NT2/D1 (cell line): ENCODE data around the gene ARL15.

ENCODE experiments used
- DNase-seq: peaks from one replicate; pipeline ENCODE4 v3.0.0-alpha.2; 2011; ENCODE audit warnings: low read depth, low spot score
- H3K27me3 ChIP-seq: 2 replicates; pipeline ENCODE4 v1.6.0; 2011; ENCODE audit warnings: mild to moderate bottlenecking; ENCODE audit not compliant: insufficient read length, insufficient read depth
- H3K36me3 ChIP-seq: 2 replicates; pipeline ENCODE4 v1.6.1; 2011; ENCODE audit warnings: mild to moderate bottlenecking, low read length, mixed read lengths; ENCODE audit not compliant: insufficient read depth, insufficient read length
- H3K4me1 ChIP-seq: 2 replicates; pipeline ENCODE4 v1.5.1; 2011; ENCODE audit not compliant: insufficient read depth, insufficient read length
- H3K4me3 ChIP-seq: 2 replicates; pipeline ENCODE4 v1.5.1; 2011; ENCODE audit warnings: low read depth; ENCODE audit not compliant: insufficient read length
- H3K9ac ChIP-seq: 2 replicates; pipeline ENCODE4 v1.6.0; 2011; ENCODE audit warnings: low read depth; ENCODE audit not compliant: insufficient read length
- H3K9me3 ChIP-seq: 2 replicates; pipeline ENCODE4 v1.5.1; 2011; ENCODE audit warnings: mild to moderate bottlenecking, low read length; ENCODE audit not compliant: insufficient read depth
- SUZ12 ChIP-seq: IDR thresholded peaks from 2 replicates; pipeline ENCODE4 v1.6.1; 2011; ENCODE audit not compliant: insufficient read length, insufficient read depth; ENCODE audit errors: extremely low read depth
- YY1 ChIP-seq: IDR thresholded peaks from 2 replicates; pipeline ENCODE4 v1.6.1; 2011; ENCODE audit not compliant: insufficient read length, insufficient read depth
- ZNF274 ChIP-seq: IDR thresholded peaks from 2 replicates; pipeline ENCODE4 v1.6.1; 2011; ENCODE audit warnings: mild to moderate bottlenecking, low read depth, low read length

ARL15 gene

GRCh38 chr5:54212331-54212730 lies 98.0 kb downstream of the ARL15 start:
- H3K36me3 ChIP-seq = no peaks in the 10 kb centered on the region
- TF ChIP-seq YY1 = no peak

GRCh38 chr5:54211912-54212311 lies 98.5 kb downstream of the ARL15 start:
- Histone ChIP-seq H3K4me1 (no peaks in the 10 kb centered on the region), H3K4me3 (no peak overlapping the region), H3K9ac (no peak overlapping the region), H3K36me3 (no peaks in the 10 kb centered on the region), H3K27me3 (no peaks in the 10 kb centered on the region), H3K9me3 (no peaks in the 10 kb centered on the region)
- DNase-seq = no peak
- TF ChIP-seq YY1 = no peak
- TF ChIP-seq SUZ12 = no peak
- TF ChIP-seq ZNF274 = no peak

More at GRCh38 chr5:54212331-54212730, 98.0 kb downstream of the ARL15 start:
- Histone ChIP-seq H3K9me3 (no peaks in the 10 kb centered on the region), H3K27me3 (no peaks in the 10 kb centered on the region), H3K4me1 (no peaks in the 10 kb centered on the region), H3K9ac (no peak overlapping the region), H3K4me3 (no peak overlapping the region)
- DNase-seq = no peak

- H3K9ac ChIP-seq = no peak overlapping the region
- TF ChIP-seq ZNF274 = no peak
- TF ChIP-seq SUZ12 = no peak
- TF ChIP-seq YY1 = no peak
Observed at GRCh38 chr5:54207566-54207965, 102.8 kb downstream of the ARL15 start.

GRCh38 chr5:54206580-54207229 lies 103.7 kb downstream of the ARL15 start:
- DNase-seq = no peak
- H3K27me3 ChIP-seq = no peaks in the 10 kb centered on the region
- no peak overlapping the region for H3K9ac ChIP-seq
- no peak for TF ChIP-seq YY1
- no peak for TF ChIP-seq SUZ12
- TF ChIP-seq ZNF274 = no peak
- H3K4me1 ChIP-seq = no peaks in the 10 kb centered on the region
- no peak overlapping the region for H3K4me3 ChIP-seq
- peaks cover 10% of the 10 kb centered on the region for H3K9me3 ChIP-seq
- H3K36me3 ChIP-seq = no peaks in the 10 kb centered on the region

More at GRCh38 chr5:54207566-54207965, 102.8 kb downstream of the ARL15 start:
- H3K36me3 ChIP-seq = no peaks in the 10 kb centered on the region
- H3K4me1 ChIP-seq = no peaks in the 10 kb centered on the region
- no peaks in the 10 kb centered on the region for H3K27me3 ChIP-seq
- peaks cover 4% of the 10 kb centered on the region; the same call in 1 of the 2 replicates for H3K9me3 ChIP-seq
- no peak overlapping the region for H3K4me3 ChIP-seq
- DNase-seq = peak; percentile 27

GRCh38 chr5:54205918-54206317 lies 104.5 kb downstream of the ARL15 start:
- no peak for DNase-seq
- TF ChIP-seq YY1 (no peak), SUZ12 (no peak), ZNF274 (no peak)
- Histone ChIP-seq H3K4me3 (no peak overlapping the region), H3K4me1 (no peaks in the 10 kb centered on the region), H3K9me3 (peaks cover 10% of the 10 kb centered on the region), H3K27me3 (no peaks in the 10 kb centered on the region), H3K9ac (no peak overlapping the region), H3K36me3 (no peaks in the 10 kb centered on the region)

GRCh38 chr5:54205453-54205852 lies 104.9 kb downstream of the ARL15 start:
- Histone ChIP-seq H3K9me3 (peaks cover 10% of the 10 kb centered on the region), H3K4me3 (no peak overlapping the region), H3K9ac (no peak overlapping the region), H3K27me3 (no peaks in the 10 kb centered on the region), H3K36me3 (no peaks in the 10 kb centered on the region), H3K4me1 (no peaks in the 10 kb centered on the region)
- TF ChIP-seq ZNF274 = no peak
- TF ChIP-seq SUZ12 = no peak
- TF ChIP-seq YY1 = no peak
- no peak for DNase-seq

- H3K36me3 ChIP-seq = no peaks in the 10 kb centered on the region
- no peaks in the 10 kb centered on the region for H3K27me3 ChIP-seq
- no peaks in the 10 kb centered on the region for H3K4me1 ChIP-seq
- no peak overlapping the region for H3K9ac ChIP-seq
- no peak for TF ChIP-seq SUZ12
- no peak for TF ChIP-seq ZNF274
- TF ChIP-seq YY1 = no peak
- DNase-seq = no peak
- peaks cover 1% of the 10 kb centered on the region for H3K9me3 ChIP-seq
- H3K4me3 ChIP-seq = no peak overlapping the region
Observed at GRCh38 chr5:54197018-54197417, 113.4 kb downstream of the ARL15 start.
